ENCODE results near the gene TSG101.

TSG101 gene

GRCh38 chr11:18491924-18492323 is 34.8 kb downstream of the TSG101 start:
- no peak for DNase-seq

GRCh38 chr11:18490736-18491485 is 35.8 kb downstream of the TSG101 start:
- no peak for DNase-seq

- DNase-seq = no peak
Observed at GRCh38 chr11:18490319-18490718, 36.4 kb downstream of the TSG101 start.

GRCh38 chr11:18485913-18486528 is 40.7 kb downstream of the TSG101 start:
- no peak for DNase-seq

- no peak for DNase-seq
Observed at GRCh38 chr11:18479063-18479462, 47.7 kb downstream of the TSG101 start.

GRCh38 chr11:18472587-18472986 is 54.2 kb downstream of the TSG101 start:
- no peak for DNase-seq

- no peak for DNase-seq
Observed at GRCh38 chr11:18471995-18472394, 54.7 kb downstream of the TSG101 start.

- DNase-seq = no peak
Observed at GRCh38 chr11:18468961-18469360, 57.8 kb downstream of the TSG101 start.

- no peak for DNase-seq
Observed at GRCh38 chr11:18468059-18468458, 58.7 kb downstream of the TSG101 start.

- no peak for DNase-seq
Observed at GRCh38 chr11:18466402-18466801, 60.3 kb downstream of the TSG101 start.

GRCh38 chr11:18463439-18463838 is 63.3 kb downstream of the TSG101 start:
- DNase-seq = no peak

GRCh38 chr11:18461909-18462308 is 64.8 kb downstream of the TSG101 start:
- DNase-seq = no peak

- no peak for DNase-seq
Observed at GRCh38 chr11:18459634-18460033, 67.1 kb downstream of the TSG101 start.

- DNase-seq = no peak
Observed at GRCh38 chr11:18457450-18457849, 69.3 kb downstream of the TSG101 start.

GRCh38 chr11:18455686-18456372 is 70.9 kb downstream of the TSG101 start, which contains the start of gene LDHAL6A:
Gene LDHAL6A, plus strand, starts transcription at chr11:18455856. Its CDS starts 825 bp downstream, at chr11:18456681.
- DNase-seq = peak in 1 of 2 experiments; percentile 1

GRCh38 chr11:18452927-18453326 is 73.8 kb downstream of the TSG101 start:
- no peak for DNase-seq

GRCh38 chr11:18449251-18449650 is 77.5 kb downstream of the TSG101 start:
- no peak for DNase-seq

- DNase-seq = no peak
Observed at GRCh38 chr11:18438691-18439090, 88.1 kb downstream of the TSG101 start.
